IPS-20b (cell line): ENCODE data around the gene TAMALIN.

ENCODE experiments used
- H3K27ac ChIP-seq: one replicate; pipeline ENCODE4 v1.5.1; 2013; ENCODE audit warnings: low read length
- H3K27me3 ChIP-seq: 2 replicates; pipeline ENCODE4 v1.6.1; 2013; ENCODE audit warnings: mild to moderate bottlenecking, low read length, inconsistent platforms; ENCODE audit not compliant: insufficient read depth
- H3K36me3 ChIP-seq: 2 replicates; pipeline ENCODE4 v1.6.1; 2013; ENCODE audit warnings: low read depth, mild to moderate bottlenecking, inconsistent platforms, low read length, moderate library complexity; ENCODE audit not compliant: insufficient read depth
- H3K4me1 ChIP-seq: 2 replicates; pipeline ENCODE4 v1.6.1; 2013; ENCODE audit warnings: mild to moderate bottlenecking, control low read depth, inconsistent platforms, low read length, moderate library complexity; ENCODE audit not compliant: insufficient read depth
- H3K4me3 ChIP-seq: 2 replicates; pipeline ENCODE4 v1.5.1; 2013; ENCODE audit warnings: mild to moderate bottlenecking, low read length, inconsistent platforms
- H3K9ac ChIP-seq: 2 replicates; pipeline ENCODE4 v1.6.1; 2013; ENCODE audit warnings: low read depth, mild to moderate bottlenecking, inconsistent platforms, low read length, moderate library complexity
- H3K9me3 ChIP-seq: 2 replicates; pipeline ENCODE4 v1.6.1; 2013; ENCODE audit warnings: mild to moderate bottlenecking, low read depth, low read length, inconsistent platforms; ENCODE audit not compliant: insufficient read depth

The TAMALIN gene

DNA sequence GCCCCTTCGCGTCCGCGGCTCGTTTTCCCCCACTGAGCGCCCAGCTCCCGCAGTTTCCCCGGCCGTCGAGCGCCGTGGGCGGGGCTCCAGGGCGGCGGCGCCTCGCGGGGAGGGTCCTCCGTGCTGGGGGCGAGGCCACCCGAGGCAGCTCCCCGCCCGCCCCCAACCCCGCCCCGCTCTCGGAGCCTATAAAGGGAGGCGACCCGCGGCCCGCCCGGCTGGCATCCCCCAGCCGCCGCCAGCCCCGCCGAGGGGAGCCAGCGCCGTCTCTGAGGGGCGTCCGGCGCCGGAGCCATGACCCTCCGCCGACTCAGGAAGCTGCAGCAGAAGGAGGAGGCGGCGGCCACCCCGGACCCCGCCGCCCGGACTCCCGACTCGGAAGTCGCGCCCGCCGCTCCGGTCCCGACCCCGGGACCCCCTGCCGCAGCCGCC, at the start of gene TAMALIN:
Gene TAMALIN, plus strand, starts transcription at position 221 of the 432 bp plus-strand sequence. Its CDS starts 74 bp downstream, at position 295.
- peaks cover 10% of the 10 kb centered on the region for H3K4me1 ChIP-seq
- H3K27me3 ChIP-seq, result peaks cover 58% of the 10 kb centered on the region

DNA sequence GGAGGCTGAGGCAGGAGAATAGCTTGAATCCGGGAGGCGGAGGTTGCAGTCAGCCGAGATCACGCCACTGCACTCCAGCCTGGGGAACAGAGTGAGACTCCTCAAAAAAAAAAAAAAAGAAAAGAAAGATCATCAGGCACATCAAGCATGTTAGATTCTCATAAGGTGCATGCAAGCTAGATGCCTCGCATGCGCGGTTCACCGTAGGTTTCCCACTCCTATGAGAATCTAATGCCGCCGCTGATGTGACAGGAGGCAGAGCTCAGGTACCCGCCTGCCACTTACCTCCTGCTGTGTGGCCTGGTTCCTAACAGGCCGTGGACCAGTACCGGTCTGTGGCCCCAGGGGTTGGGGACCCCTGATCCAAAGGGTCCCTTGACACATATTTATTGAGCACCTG, 48.2 kb upstream of the TAMALIN start:
- Histone ChIP-seq H3K36me3 (peaks cover 11% of the 10 kb centered on the region), H3K9ac (no peak overlapping the region), H3K9me3 (no peaks in the 10 kb centered on the region), H3K27me3 (peaks cover 3% of the 10 kb centered on the region; the same call in 1 of the 2 replicates), H3K4me3 (no peak overlapping the region), H3K4me1 (peaks cover 3% of the 10 kb centered on the region; the same call in 1 of the 2 replicates), H3K27ac (no peak overlapping the region)

More for the DNA sequence above, at the start of gene TAMALIN:
- Histone ChIP-seq H3K27ac (no peak within 1 kb of the TSS), H3K4me3 (peak within 1 kb of the TSS; percentile 61), H3K9ac (no peak within 1 kb of the TSS), H3K9me3 (no peaks in the 10 kb centered on the region), H3K36me3 (no peaks in the 10 kb centered on the region)

DNA sequence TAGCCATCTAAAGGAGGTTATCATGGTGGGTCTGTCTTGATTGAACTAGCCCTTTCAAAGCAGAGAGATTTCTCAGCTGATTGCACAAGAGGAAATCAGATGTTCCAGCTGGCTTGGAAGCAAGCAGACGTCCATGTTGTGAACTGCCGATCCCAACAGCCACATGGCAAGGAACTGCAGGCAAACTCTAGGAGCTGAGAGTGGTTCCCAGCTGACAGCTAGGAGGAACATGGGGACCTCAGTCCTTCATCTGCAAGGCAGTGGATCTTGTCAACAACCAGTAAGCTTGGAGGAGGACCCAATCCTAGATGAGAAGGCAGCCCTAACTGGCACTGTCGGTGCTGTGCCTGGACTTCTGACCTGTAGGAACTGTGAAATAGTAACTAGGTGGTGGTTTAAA, 47.5 kb upstream of the TAMALIN start:
- H3K4me3 ChIP-seq, result no peak overlapping the region
- H3K27me3 ChIP-seq, result no peaks in the 10 kb centered on the region
- H3K4me1 ChIP-seq, result 0 out of 2 replicates have a peak, but pooled peaks cover 2% of the 10 kb centered on the region
- no peak overlapping the region for H3K9ac ChIP-seq
- no peaks in the 10 kb centered on the region for H3K9me3 ChIP-seq
- no peak overlapping the region for H3K27ac ChIP-seq
- peaks cover 13% of the 10 kb centered on the region for H3K36me3 ChIP-seq

DNA sequence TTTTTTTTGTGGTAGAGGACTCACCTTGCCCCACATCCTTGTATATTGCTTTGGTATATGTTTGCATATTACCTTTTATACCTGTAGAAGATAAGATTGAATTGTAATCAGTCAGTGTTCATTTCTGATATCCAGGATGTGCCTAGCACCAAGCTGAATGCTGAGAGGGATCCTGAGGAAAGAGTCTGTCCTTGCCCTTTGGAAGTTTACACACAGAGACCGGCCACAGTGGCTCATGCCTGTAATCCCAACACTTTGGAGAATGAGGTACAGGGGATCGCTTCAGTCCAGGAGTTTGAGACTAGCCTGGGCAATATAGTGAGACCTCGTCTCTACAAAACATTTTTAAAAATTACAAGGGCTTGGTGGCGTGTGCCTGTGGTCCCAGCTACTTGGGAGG, 46.8 kb upstream of the TAMALIN start:
- no peak overlapping the region for H3K4me3 ChIP-seq
- peaks cover 13% of the 10 kb centered on the region for H3K36me3 ChIP-seq
- no peak overlapping the region for H3K27ac ChIP-seq
- H3K9me3 ChIP-seq, result no peaks in the 10 kb centered on the region
- no peaks in the 10 kb centered on the region for H3K27me3 ChIP-seq
- H3K4me1 ChIP-seq, result 0 out of 2 replicates have a peak, but pooled peaks cover 1% of the 10 kb centered on the region
- no peak overlapping the region for H3K9ac ChIP-seq

DNA sequence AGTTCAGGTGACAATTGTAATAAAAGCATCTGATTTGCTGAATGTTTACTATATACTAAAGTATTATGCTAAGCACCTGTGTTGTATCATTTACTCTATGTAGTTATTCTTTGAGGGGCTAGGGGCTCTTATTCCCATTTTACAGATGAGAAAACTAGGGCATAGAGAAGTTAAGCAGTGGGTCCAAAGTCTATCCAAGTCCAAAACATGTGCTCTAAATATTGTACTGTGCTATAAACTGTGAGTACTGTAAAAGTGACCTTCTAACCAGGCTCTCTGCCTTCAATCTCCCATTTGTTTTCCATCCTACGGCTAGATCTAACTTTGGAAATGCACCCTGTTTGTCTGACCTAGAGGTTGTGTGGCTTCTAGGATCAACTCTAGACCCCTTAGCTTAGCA, 46.3 kb upstream of the TAMALIN start:
- no peak overlapping the region for H3K27ac ChIP-seq
- no peak overlapping the region for H3K4me3 ChIP-seq
- no peak overlapping the region for H3K9ac ChIP-seq
- no peaks in the 10 kb centered on the region for H3K4me1 ChIP-seq
- H3K27me3 ChIP-seq, result no peaks in the 10 kb centered on the region
- H3K36me3 ChIP-seq, result peaks cover 13% of the 10 kb centered on the region
- H3K9me3 ChIP-seq, result no peaks in the 10 kb centered on the region

DNA sequence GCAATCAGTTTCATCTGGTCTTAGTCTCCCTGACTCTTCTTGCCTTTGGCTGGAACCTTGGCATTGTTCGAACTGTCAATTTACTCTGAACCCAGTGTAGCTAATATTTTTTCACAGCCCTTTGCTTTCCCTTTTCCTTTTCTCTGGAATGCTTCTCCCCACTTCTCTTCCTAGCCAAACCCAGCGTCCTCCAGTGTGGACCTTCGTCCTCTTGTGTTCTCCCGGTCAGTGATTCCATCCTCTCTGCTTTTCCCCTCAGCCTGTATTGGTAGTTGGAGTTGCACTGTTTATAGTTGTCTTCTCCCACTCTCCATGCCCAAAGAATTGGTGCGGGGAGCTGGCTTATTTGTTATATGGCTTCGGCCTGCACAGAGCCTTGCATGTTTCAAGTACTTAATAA, 45.9 kb upstream of the TAMALIN start:
- H3K27ac ChIP-seq, result no peak overlapping the region
- H3K36me3 ChIP-seq, result peaks cover 13% of the 10 kb centered on the region
- H3K4me1 ChIP-seq, result no peaks in the 10 kb centered on the region

DNA sequence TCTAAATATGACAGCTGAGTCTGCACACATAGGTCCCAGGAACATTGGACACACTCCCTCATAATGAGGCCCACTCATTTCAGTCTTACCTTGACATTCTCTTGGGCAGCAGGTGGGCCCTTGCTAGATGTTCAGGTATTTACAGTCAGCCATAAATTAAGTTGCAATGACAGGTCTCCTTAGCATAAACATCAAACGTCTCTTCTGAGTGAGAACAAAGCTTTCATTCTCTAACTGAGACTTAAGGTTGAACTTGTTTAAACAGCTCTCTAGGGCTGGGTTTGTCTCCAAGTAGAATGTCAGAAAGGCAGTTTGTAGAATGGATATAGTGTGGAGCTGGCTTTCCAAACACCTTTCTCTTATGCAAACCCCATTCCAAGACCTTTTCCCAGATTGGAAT, 44.9 kb upstream of the TAMALIN start:
- H3K36me3 ChIP-seq, result peaks cover 13% of the 10 kb centered on the region
- no peaks in the 10 kb centered on the region for H3K9me3 ChIP-seq
- no peak overlapping the region for H3K27ac ChIP-seq
- no peak overlapping the region for H3K4me3 ChIP-seq
- no peaks in the 10 kb centered on the region for H3K27me3 ChIP-seq
- no peaks in the 10 kb centered on the region for H3K4me1 ChIP-seq
- H3K9ac ChIP-seq, result no peak overlapping the region

More for the DNA sequence above, 45.9 kb upstream of the TAMALIN start:
- Histone ChIP-seq H3K9ac (no peak overlapping the region), H3K4me3 (no peak overlapping the region), H3K27me3 (no peaks in the 10 kb centered on the region), H3K9me3 (no peaks in the 10 kb centered on the region)

DNA sequence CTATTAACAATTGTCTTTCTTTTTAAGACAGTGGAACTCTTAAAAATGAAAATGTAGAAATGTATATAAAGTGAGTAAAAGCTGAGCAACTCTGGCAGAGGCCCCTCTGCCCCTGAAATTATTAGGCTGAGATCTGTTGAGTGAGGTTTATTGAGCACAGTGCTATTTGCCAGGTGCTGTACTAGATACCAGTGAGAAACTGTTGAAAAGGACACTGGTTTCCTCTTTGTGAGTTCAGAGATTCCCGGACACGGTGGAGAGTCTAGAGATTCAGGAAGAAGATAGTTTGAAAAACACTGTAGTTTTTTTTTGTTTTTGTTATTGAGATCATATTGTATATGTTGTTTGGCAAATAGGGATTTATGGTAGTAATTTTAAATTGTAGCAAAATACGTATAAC, 44.0 kb upstream of the TAMALIN start:
- no peaks in the 10 kb centered on the region for H3K9me3 ChIP-seq
- H3K4me3 ChIP-seq, result no peak overlapping the region
- no peak overlapping the region for H3K27ac ChIP-seq

DNA sequence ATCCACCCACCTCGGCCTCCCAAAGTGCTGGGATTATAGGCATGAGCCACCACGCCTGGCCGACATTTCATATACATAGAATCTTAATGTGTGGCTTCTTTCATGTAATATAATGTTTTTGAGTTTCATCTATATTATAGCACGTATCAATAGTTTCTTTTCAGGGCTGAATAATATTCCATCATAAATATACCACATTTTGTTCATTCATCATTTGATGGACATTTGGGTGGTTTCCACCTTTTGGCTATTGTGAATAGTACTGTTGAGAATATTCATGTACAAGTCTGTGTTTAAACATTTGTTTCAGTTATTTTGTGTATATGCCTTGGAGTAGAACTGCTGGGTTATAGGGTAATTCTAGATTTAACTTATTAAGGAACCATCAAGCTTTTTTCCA, 43.3 kb upstream of the TAMALIN start:
- no peaks in the 10 kb centered on the region for H3K4me1 ChIP-seq

More for the DNA sequence above, 44.0 kb upstream of the TAMALIN start:
- Histone ChIP-seq H3K4me1 (no peaks in the 10 kb centered on the region), H3K9ac (no peak overlapping the region), H3K36me3 (peaks cover 13% of the 10 kb centered on the region), H3K27me3 (no peaks in the 10 kb centered on the region)

DNA sequence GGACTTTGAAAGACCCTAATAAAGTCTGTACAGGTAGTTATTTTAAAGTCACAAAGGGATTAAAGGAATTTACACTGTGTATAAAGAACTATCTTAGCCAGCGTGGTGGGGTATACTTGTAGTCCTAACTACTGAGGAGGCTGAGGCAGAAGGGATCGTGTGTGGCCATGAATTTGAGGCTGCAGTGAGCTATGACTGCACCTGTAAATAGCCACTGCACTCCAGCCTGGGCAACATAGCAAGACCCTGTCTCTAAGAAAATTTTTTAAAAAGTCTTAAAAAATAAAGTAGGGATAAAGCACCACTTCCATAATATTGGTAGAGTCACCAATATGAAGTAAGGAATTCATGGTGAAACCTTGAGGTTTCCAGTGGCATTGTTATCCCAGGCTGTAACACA, 37.1 kb upstream of the TAMALIN start:
- Histone ChIP-seq H3K27me3 (no peaks in the 10 kb centered on the region), H3K27ac (no peak overlapping the region), H3K9ac (no peak overlapping the region), H3K9me3 (no peaks in the 10 kb centered on the region), H3K4me1 (peaks cover 11% of the 10 kb centered on the region), H3K4me3 (no peak overlapping the region), H3K36me3 (no peaks in the 10 kb centered on the region)

More for the DNA sequence above, 43.3 kb upstream of the TAMALIN start:
- H3K27ac ChIP-seq, result no peak overlapping the region
- H3K9me3 ChIP-seq, result no peaks in the 10 kb centered on the region
- H3K4me3 ChIP-seq, result no peak overlapping the region
- H3K9ac ChIP-seq, result no peak overlapping the region
- no peaks in the 10 kb centered on the region for H3K27me3 ChIP-seq
- H3K36me3 ChIP-seq, result peaks cover 13% of the 10 kb centered on the region

DNA sequence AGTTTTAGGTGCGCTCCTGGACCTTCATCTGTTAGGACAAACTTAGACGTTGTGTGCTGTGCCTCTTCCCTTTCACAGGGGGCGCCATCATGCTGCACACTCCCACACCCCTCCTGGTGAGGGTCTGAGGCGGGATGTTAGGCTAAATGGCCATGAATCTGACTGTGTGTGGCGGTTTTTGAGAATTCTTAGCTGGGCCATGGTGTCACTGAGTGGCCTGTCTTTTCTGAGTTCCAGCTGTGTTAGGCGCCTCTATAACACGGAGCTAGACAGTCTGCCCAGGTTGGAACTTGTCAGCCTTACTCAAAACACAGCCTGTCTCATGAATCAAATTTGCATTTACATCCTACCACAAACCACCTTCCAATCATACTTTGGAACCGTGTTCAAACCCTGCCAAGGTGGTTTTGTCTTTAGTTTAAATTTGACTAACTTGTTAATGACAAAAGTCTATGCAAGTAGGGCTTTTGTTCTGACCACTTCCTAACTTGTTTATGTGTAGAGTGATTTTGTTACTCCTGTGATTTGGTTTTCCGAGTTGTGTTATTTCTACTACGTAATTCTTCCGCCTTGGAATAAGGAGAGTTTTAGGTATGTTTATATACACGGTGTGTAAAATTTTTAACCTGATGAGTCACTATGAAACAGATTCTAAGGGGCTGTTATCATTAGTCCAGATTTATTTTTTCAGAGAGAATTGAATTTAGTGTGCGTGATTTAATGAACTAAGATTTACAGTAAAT, 35.7 kb upstream of the TAMALIN start:
- Histone ChIP-seq H3K9ac (no peak overlapping the region), H3K27me3 (no peaks in the 10 kb centered on the region), H3K4me1 (peaks cover 17% of the 10 kb centered on the region), H3K9me3 (no peaks in the 10 kb centered on the region), H3K27ac (no peak overlapping the region), H3K4me3 (no peak overlapping the region), H3K36me3 (peaks cover 9% of the 10 kb centered on the region)

DNA sequence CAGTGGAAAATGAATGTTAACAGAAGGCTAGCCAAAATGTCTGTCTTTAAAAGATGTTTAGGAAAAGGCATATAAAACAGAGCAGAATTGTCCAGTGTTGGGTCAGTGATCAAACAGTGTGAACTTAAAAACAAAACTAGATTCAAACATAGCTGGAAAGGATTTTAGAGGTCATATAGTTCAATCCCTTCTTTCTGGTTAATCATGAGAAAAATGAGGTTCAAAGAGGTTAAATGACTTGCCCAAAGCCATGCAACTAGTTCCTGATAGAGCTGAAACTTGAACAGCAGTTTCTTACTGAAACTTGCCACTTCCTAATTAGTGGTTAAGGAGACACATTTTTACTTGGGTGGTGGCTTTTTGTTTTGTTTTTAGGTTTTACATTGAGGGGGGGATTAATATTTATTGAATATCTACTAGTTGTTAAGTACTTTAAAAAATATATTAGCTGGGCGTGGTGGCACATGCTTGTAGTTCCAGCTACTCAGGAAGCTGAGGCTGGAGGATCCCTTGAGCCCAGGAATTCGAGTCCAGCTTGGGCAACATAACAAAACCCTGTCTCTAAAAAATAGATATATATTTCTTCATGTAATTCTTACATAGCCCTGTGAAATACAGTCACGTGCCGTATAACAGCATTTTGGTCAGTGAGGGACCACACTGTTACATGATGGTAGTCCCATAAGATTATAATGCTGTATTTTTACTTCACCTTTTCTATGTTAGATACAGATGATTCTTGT, 34.9 kb upstream of the TAMALIN start:
- no peak overlapping the region for H3K9ac ChIP-seq
- H3K4me1 ChIP-seq, result peaks cover 17% of the 10 kb centered on the region
- peaks cover 17% of the 10 kb centered on the region for H3K36me3 ChIP-seq
- H3K27ac ChIP-seq, result no peak overlapping the region
- no peaks in the 10 kb centered on the region for H3K27me3 ChIP-seq
- H3K4me3 ChIP-seq, result no peak overlapping the region
- H3K9me3 ChIP-seq, result no peaks in the 10 kb centered on the region
